A549 (cell line): ENCODE data around the gene BOC.

ENCODE experiments used
- EP300 ChIP-seq, 2 experiments: fragments of >200 bp; sonication (Bioruptor Twin); formaldehyde crosslinking; IDR thresholded peaks; 2 replicates in 1 of 2; 3 replicates in 1 of 2; pipeline ENCODE4 v1.6.1; 2016 to 2017
- JUN ChIP-seq, 2 experiments: fragments of >200 bp; sonication (Bioruptor Twin); formaldehyde crosslinking; IDR thresholded peaks; 2 replicates in 1 of 2; 3 replicates in 1 of 2; pipeline ENCODE4 v1.6.1; 2016 to 2017
- MAZ ChIP-seq: fragments of 150-350 bp; IDR thresholded peaks from 2 replicates; pipeline ENCODE4 v1.6.1; 2014; ENCODE audit warnings: antibody characterized with exemption, low read depth, low read length, borderline replicate concordance
- POLR2A ChIP-seq: IDR thresholded peaks from 2 replicates; pipeline ENCODE4 v1.6.1; 2012; ENCODE audit warnings: mild to moderate bottlenecking, low read length
- RNF2 ChIP-seq: fragments of 200-600 bp; sonication (generic); IDR thresholded peaks from 2 replicates; pipeline ENCODE4 v1.6.1; 2016; ENCODE audit warnings: low read depth, mild to moderate bottlenecking, antibody characterized with exemption, moderate library complexity, borderline replicate concordance
- ZNF302 ChIP-seq: fragments of 250-450 bp; sonication (Bioruptor Pico); IDR thresholded peaks from 2 replicates; pipeline ENCODE4 v1.9.0; 2021; ENCODE audit warnings: inconsistent platforms, mild to moderate bottlenecking, moderate library complexity
- TF ChIP-seq, protein P1 (sequence below): fragments of >200 bp; sonication (Bioruptor Twin); formaldehyde crosslinking; IDR thresholded peaks from 3 replicates; pipeline ENCODE4 v1.5.1; 2016
- TF ChIP-seq, protein P2 (sequence below): fragments of 200-600 bp; sonication (generic); IDR thresholded peaks from 2 replicates; pipeline ENCODE4 v1.6.1; 2016; ENCODE audit warnings: antibody characterized with exemption, mild to moderate bottlenecking, moderate library complexity
- TF ChIP-seq, protein P3 (sequence below): fragments of >200 bp; sonication (Bioruptor Twin); formaldehyde crosslinking; IDR thresholded peaks from 2 replicates; pipeline ENCODE4 v1.6.1; 2016

GRCh38 chr3:113252553-113252952 lies 41.2 kb downstream of the BOC start:
- TF ChIP-seq RNF2: no peak
- TF ChIP-seq, protein P1, sequence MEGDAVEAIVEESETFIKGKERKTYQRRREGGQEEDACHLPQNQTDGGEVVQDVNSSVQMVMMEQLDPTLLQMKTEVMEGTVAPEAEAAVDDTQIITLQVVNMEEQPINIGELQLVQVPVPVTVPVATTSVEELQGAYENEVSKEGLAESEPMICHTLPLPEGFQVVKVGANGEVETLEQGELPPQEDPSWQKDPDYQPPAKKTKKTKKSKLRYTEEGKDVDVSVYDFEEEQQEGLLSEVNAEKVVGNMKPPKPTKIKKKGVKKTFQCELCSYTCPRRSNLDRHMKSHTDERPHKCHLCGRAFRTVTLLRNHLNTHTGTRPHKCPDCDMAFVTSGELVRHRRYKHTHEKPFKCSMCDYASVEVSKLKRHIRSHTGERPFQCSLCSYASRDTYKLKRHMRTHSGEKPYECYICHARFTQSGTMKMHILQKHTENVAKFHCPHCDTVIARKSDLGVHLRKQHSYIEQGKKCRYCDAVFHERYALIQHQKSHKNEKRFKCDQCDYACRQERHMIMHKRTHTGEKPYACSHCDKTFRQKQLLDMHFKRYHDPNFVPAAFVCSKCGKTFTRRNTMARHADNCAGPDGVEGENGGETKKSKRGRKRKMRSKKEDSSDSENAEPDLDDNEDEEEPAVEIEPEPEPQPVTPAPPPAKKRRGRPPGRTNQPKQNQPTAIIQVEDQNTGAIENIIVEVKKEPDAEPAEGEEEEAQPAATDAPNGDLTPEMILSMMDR: no peak
- TF ChIP-seq, protein P2, sequence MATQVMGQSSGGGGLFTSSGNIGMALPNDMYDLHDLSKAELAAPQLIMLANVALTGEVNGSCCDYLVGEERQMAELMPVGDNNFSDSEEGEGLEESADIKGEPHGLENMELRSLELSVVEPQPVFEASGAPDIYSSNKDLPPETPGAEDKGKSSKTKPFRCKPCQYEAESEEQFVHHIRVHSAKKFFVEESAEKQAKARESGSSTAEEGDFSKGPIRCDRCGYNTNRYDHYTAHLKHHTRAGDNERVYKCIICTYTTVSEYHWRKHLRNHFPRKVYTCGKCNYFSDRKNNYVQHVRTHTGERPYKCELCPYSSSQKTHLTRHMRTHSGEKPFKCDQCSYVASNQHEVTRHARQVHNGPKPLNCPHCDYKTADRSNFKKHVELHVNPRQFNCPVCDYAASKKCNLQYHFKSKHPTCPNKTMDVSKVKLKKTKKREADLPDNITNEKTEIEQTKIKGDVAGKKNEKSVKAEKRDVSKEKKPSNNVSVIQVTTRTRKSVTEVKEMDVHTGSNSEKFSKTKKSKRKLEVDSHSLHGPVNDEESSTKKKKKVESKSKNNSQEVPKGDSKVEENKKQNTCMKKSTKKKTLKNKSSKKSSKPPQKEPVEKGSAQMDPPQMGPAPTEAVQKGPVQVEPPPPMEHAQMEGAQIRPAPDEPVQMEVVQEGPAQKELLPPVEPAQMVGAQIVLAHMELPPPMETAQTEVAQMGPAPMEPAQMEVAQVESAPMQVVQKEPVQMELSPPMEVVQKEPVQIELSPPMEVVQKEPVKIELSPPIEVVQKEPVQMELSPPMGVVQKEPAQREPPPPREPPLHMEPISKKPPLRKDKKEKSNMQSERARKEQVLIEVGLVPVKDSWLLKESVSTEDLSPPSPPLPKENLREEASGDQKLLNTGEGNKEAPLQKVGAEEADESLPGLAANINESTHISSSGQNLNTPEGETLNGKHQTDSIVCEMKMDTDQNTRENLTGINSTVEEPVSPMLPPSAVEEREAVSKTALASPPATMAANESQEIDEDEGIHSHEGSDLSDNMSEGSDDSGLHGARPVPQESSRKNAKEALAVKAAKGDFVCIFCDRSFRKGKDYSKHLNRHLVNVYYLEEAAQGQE: no peak
- no peak for TF ChIP-seq JUN (IDR thresholded peaks at IDR 0.05)
- no peak for TF ChIP-seq ZNF302
- TF ChIP-seq POLR2A: no peak
- TF ChIP-seq, protein P3, sequence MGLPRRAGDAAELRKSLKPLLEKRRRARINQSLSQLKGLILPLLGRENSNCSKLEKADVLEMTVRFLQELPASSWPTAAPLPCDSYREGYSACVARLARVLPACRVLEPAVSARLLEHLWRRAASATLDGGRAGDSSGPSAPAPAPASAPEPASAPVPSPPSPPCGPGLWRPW: no peak
- TF ChIP-seq EP300 (IDR thresholded peaks at IDR 0.05): no peak
- TF ChIP-seq MAZ: no peak
